ENCODE results near the gene AHRR. TPM values are rescaled to one million over a fixed set of nuclear protein-coding genes. Genes with fewer than 3 reads are reported as not detected.

AHRR gene
- total and polyA plus RNA-seq, 12 donors, result 0.07 to 1.2 (median 0.33) TPM; not detected in 2

GRCh38 chr5:453725-454481 lies 132.4 kb downstream of the AHRR start:
- Histone ChIP-seq H3K27me3 (no peaks in the 10 kb centered on the region), H3K9me3 (peaks cover 0 to 23% (median 16%) of the 10 kb centered on the region in 11 donors), H3K4me1 (peaks cover 0 to 3% (median 0%) of the 10 kb centered on the region in 9 donors), H3K36me3 (peaks cover 0 to 100% (median 66%) of the 10 kb centered on the region in 9 donors), H3K27ac (no peak overlapping the region), H3K4me3 (no peak overlapping the region)
- WGBS, 2 donors, result 92 to 93% methylated on average over 16 of the region's 16 CpGs
- ATAC-seq (no peak), DNase-seq (peak in 1 of 2 donors; percentile 3)
- intact Hi-C loops (cut with DNase I), result no loop called here
- TF ChIP-seq CTCF (IDR thresholded peaks at IDR 0.05), result no peak

DNA sequence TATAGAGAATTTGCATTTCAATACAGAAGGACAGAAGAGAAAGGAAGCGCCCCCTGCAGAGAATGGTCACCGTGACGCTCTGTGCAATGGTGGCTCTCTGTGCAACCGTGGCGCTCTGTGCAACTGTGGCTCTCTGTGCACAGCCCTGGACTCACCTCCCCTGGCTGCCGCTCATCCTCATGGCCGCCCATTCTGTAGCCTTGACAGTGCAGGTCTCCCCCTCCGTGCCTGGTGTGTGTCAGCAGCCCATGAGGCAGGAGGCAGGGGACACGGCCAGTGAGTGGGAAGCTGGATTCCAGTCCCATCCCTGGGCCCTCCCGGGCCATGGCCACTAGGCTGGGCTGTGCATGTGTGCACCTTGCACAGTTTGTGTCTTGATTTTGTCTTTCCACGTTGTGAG lies 133.4 kb downstream of the AHRR start:
- Histone ChIP-seq H3K4me3 (no peak overlapping the region), H3K4me1 (no peaks in the 10 kb centered on the region), H3K27ac (no peak overlapping the region), H3K36me3 (peaks cover 0 to 100% (median 57%) of the 10 kb centered on the region in 9 donors), H3K27me3 (no peaks in the 10 kb centered on the region), H3K9me3 (peaks cover 0 to 23% (median 16%) of the 10 kb centered on the region in 11 donors)
- no peak for ATAC-seq
- TF ChIP-seq CTCF (IDR thresholded peaks at IDR 0.05), result no peak
- DNase-seq, result peak in 1 of 2 donors; percentile 4
- WGBS, 2 donors, result 87 to 89% methylated on average over 11 of the region's 11 CpGs
- intact Hi-C loops (cut with DNase I), result no loop called here

DNA sequence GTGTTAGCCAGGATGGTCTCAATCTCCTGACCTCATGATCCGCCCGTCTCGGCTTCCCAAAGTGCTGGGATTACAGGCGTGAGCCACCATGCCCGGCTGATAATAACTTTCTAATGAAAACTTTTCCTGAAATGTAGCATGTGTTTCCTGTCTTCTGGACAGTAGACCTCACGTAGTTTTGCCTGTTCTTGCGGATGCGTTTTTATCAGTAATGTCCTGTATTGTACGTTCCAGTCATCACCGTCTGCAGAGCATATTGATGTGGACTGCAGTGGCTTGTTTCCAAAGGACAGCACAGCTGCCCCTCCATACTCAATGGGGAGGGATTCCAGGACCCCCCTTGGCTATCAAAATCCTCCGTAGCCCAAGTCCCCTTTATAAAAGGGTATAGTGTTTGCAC lies 134.3 kb downstream of the AHRR start:
- Histone ChIP-seq H3K27ac (no peak overlapping the region), H3K27me3 (no peaks in the 10 kb centered on the region), H3K9me3 (peaks cover 0 to 22% (median 16%) of the 10 kb centered on the region in 11 donors), H3K4me3 (no peak overlapping the region), H3K4me1 (no peaks in the 10 kb centered on the region), H3K36me3 (peaks cover 0 to 100% (median 48%) of the 10 kb centered on the region in 9 donors)
- ATAC-seq (no peak), DNase-seq (peak in 1 of 2 donors; percentile 0)
- no peak for TF ChIP-seq CTCF (IDR thresholded peaks at IDR 0.05)
- WGBS, 2 donors, result 80 to 81% methylated on average over 11 of the region's 11 CpGs
- intact Hi-C loops (cut with DNase I), result no loop called here

GRCh38 chr5:456351-457194 lies 135.1 kb downstream of the AHRR start:
- ATAC-seq (peak in 1 of 8 donors; percentile 25), DNase-seq (peak in 1 of 2 donors; percentile 5)
- Histone ChIP-seq H3K9me3 (peaks cover 0 to 14% (median 11%) of the 10 kb centered on the region in 11 donors), H3K27ac (no peak overlapping the region), H3K4me3 (no peak overlapping the region), H3K27me3 (no peaks in the 10 kb centered on the region), H3K4me1 (no peaks in the 10 kb centered on the region), H3K36me3 (peaks cover 0 to 100% (median 42%) of the 10 kb centered on the region in 9 donors)
- WGBS, 2 donors, result 90 to 92% methylated on average over 28 of the region's 28 CpGs
- no peak for TF ChIP-seq CTCF (IDR thresholded peaks at IDR 0.05)
- intact Hi-C loops (cut with DNase I), result no loop called here

Measured in heart right ventricle (tissue), 16 donors.